ENCODE results near the gene RGS16. TPM values are rescaled to one million over a fixed set of nuclear protein-coding genes. Genes with fewer than 3 reads are reported as not detected.

RGS16 gene
- polyA plus RNA-seq, 1 donor (not counting 4 experiments of a cell fraction or from before 2014, with no cell fraction given): 0.34 TPM

GRCh38 chr1:182588500-182589396 lies 15.4 kb downstream of the RGS16 start, which contains the start of gene RNASEL:
RNASEL (minus strand) TSS chr1:182589256; CDS start chr1:182586806, 2,450 bp downstream.
- peak within 1 kb of the TSS; percentile 95 for H2AFZ ChIP-seq (ENCODE audit: control insufficient read depth, low read length)
- peak within 1 kb of the TSS; percentile 48 to 87 (median 68) for H3K4me3 ChIP-seq (ENCODE audit: control insufficient read depth in 2 of 3, extremely low read depth in 1 of 3, insufficient read depth in 2 of 3, low read depth in 1 of 3, low read length in 3 of 3)
- H3K4me2 ChIP-seq (ENCODE audit: control insufficient read depth, extremely low read depth, insufficient read depth, low read depth, low read length): peak within 1 kb of the TSS; percentile 77
- no peaks in the 10 kb centered on the region for H3K9me1 ChIP-seq (ENCODE audit: control insufficient read depth, extremely low read depth, insufficient read depth, low read length)
- no peaks in the 10 kb centered on the region for H3K79me2 ChIP-seq (ENCODE audit: control insufficient read depth, insufficient read depth, low read length)
- H3K27me3 ChIP-seq (ENCODE audit: control insufficient read depth, extremely low read depth, insufficient read depth, low read length): no peaks in the 10 kb centered on the region
- no peaks in the 10 kb centered on the region for H3K36me3 ChIP-seq (ENCODE audit: control insufficient read depth in 2 of 2, extremely low read depth in 1 of 2, insufficient read depth in 2 of 2, low read length in 2 of 2)
- FAIRE-seq (peak; percentile 72), DNase-seq (ENCODE audit: low read depth, low spot score) (no peak)
- dilution Hi-C loops (cut with MboI; ENCODE audit: extremely low pct_ligation_motif_present, low sequenced_read_pairs): loop anchor here (25.0 kb wide), 3 partner anchors 151 to 501 kb away; partner anchors contain the start of gene NPL
- H3K27ac ChIP-seq (ENCODE audit: control insufficient read depth, insufficient read depth, low read length): peak within 1 kb of the TSS; percentile 75
- peak within 1 kb of the TSS; percentile 74 for H3K9ac ChIP-seq (ENCODE audit: control insufficient read depth, extremely low read depth, insufficient read depth, low read length)
- no peaks in the 10 kb centered on the region for H4K20me1 ChIP-seq (ENCODE audit: control insufficient read depth, extremely low read depth, insufficient read depth, low read length)
- peaks cover 4% of the 10 kb centered on the region for H3K4me1 ChIP-seq (ENCODE audit: control insufficient read depth, extremely low read depth, insufficient read depth, low read length)
- no peaks in the 10 kb centered on the region for H3K9me3 ChIP-seq (ENCODE audit: control insufficient read depth, low read depth, low read length)
- TF ChIP-seq CTCF (optimal IDR thresholded peaks at IDR 0.05 in 1 of 3, IDR thresholded peaks at IDR 0.05 in 1 of 3, conservative IDR thresholded peaks at IDR 0.05 in 1 of 3; ENCODE audit: extremely low read depth in 1 of 3, insufficient read depth in 2 of 3, low read length in 3 of 3) (no peak), EZH2 (IDR thresholded peaks at IDR 0.05; ENCODE audit: low read length) (no peak)

GRCh38 chr1:182587666-182588499 lies 16.3 kb downstream of the RGS16 start:
- Histone ChIP-seq H3K79me2 (ENCODE audit: control insufficient read depth, insufficient read depth, low read length) (no peaks in the 10 kb centered on the region), H3K4me1 (ENCODE audit: control insufficient read depth, extremely low read depth, insufficient read depth, low read length) (peaks cover 4% of the 10 kb centered on the region), H3K4me2 (ENCODE audit: control insufficient read depth, extremely low read depth, insufficient read depth, low read depth, low read length) (peak overlapping the region; percentile 77), H3K27me3 (ENCODE audit: control insufficient read depth, extremely low read depth, insufficient read depth, low read length) (no peaks in the 10 kb centered on the region), H3K36me3 (ENCODE audit: control insufficient read depth in 2 of 2, extremely low read depth in 1 of 2, insufficient read depth in 2 of 2, low read length in 2 of 2) (no peaks in the 10 kb centered on the region), H3K27ac (ENCODE audit: control insufficient read depth, insufficient read depth, low read length) (peak overlapping the region; percentile 75), H4K20me1 (ENCODE audit: control insufficient read depth, extremely low read depth, insufficient read depth, low read length) (no peaks in the 10 kb centered on the region), H3K4me3 (ENCODE audit: control insufficient read depth in 2 of 3, extremely low read depth in 1 of 3, insufficient read depth in 2 of 3, low read depth in 1 of 3, low read length in 3 of 3) (peak overlapping the region; percentile 48 to 87 (median 68)), H3K9me1 (ENCODE audit: control insufficient read depth, extremely low read depth, insufficient read depth, low read length) (no peaks in the 10 kb centered on the region), H2AFZ (ENCODE audit: control insufficient read depth, low read length) (peak overlapping the region; percentile 95), H3K9me3 (ENCODE audit: control insufficient read depth, low read depth, low read length) (no peaks in the 10 kb centered on the region), H3K9ac (ENCODE audit: control insufficient read depth, extremely low read depth, insufficient read depth, low read length) (peak overlapping the region; percentile 74)
- dilution Hi-C loops (cut with MboI; ENCODE audit: extremely low pct_ligation_motif_present, low sequenced_read_pairs): loop anchor here (25.0 kb wide), 3 partner anchors 151 to 501 kb away; partner anchors contain the start of gene NPL
- DNase-seq (ENCODE audit: low read depth, low spot score) (no peak), FAIRE-seq (no peak)
- TF ChIP-seq EZH2 (IDR thresholded peaks at IDR 0.05; ENCODE audit: low read length) (no peak), CTCF (optimal IDR thresholded peaks at IDR 0.05 in 1 of 3, IDR thresholded peaks at IDR 0.05 in 1 of 3, conservative IDR thresholded peaks at IDR 0.05 in 1 of 3; ENCODE audit: extremely low read depth in 1 of 3, insufficient read depth in 2 of 3, low read length in 3 of 3) (no peak)

Measured in keratinocyte (primary cell).